ENCODE measurements around the gene SUPT4H1. TPM values are rescaled to one million over a fixed set of nuclear protein-coding genes. Genes with fewer than 3 reads are reported as not detected.

The SUPT4H1 gene
- total RNA-seq, 1 experiment from 2014 or later, result 53.8 TPM

DNA sequence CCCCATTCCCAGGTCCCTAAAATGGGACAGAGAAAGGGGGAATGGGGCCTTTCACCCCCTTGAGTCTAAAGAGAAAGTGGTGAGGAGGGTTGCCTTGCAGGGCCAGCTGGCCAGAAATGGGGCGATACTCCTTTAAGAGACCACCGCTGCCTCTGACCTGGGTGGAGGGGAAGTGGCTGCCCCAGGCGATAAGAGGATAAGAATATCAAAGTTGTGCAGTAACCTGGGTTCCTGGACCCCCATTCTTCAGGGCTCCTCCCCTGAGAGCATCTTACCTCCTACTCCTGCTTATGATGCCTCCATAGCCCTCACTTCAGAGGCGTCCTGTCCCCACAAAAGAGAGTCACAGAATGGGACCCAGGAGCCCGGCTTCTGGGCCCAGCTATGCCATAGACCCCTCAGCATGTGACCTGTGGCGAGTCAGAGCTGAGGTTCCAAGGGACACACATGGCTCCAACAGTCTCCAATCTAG, 18.2 kb downstream of the SUPT4H1 start:
- ATAC-seq, result no peak
- intact Hi-C loops (cut with micrococcal nuclease; ENCODE audit: unreplicated experiment), result no loop called here
- ChIA-PET POLR2A (no interaction called here), CTCF (no interaction called here)
- no peaks in the 10 kb centered on the region; the same call in 1 of the 2 replicates for H3K4me1 ChIP-seq (ENCODE audit: control insufficient read depth, insufficient read depth, low read length)
- TF ChIP-seq SIN3A (IDR thresholded peaks at IDR 0.05; ENCODE audit: borderline replicate concordance, insufficient read depth, low read depth, low read length), result no peak
- TF ChIP-seq POLR2AphosphoS5 (IDR thresholded peaks at IDR 0.05; ENCODE audit: low read depth, low read length), result no peak
- TF ChIP-seq REST (IDR thresholded peaks at IDR 0.05; ENCODE audit: insufficient read depth in 1 of 2, low read depth in 2 of 2, low read length in 1 of 2), result no peak
- no peak for TF ChIP-seq CTCF (IDR thresholded peaks at IDR 0.05)
- TF ChIP-seq TCF7L2 (IDR thresholded peaks at IDR 0.05; ENCODE audit: low read depth, low read length), result no peak
- H3K4me3 ChIP-seq (ENCODE audit: low read depth in 2 of 2, low read length in 2 of 2), result no peak overlapping the region
- H3K36me3 ChIP-seq (ENCODE audit: control insufficient read depth, insufficient read depth, low read length), result no peaks in the 10 kb centered on the region
- H3K9me3 ChIP-seq (ENCODE audit: control insufficient read depth, insufficient read depth, low read depth, low read length), result no peaks in the 10 kb centered on the region
- no TSS peak for BruUV-seq (replicated peaks)
- no peaks in the 10 kb centered on the region for H3K27me3 ChIP-seq (ENCODE audit: control insufficient read depth, insufficient read depth, low read length)
- H3K27ac ChIP-seq (ENCODE audit: low read length), result no peak overlapping the region
- DNase-seq (ENCODE audit: low read depth, low spot score), result no peak
- in situ Hi-C loops (cut with HindIII; ENCODE audit: low pct_unique_long_range_greater_than_20kb, low sequenced_read_pairs), result no loop called here

GRCh38 chr17:58332778-58333735, 18.9 kb downstream of the SUPT4H1 start:
- Histone ChIP-seq H3K4me1 (ENCODE audit: control insufficient read depth, insufficient read depth, low read length) (no peaks in the 10 kb centered on the region; the same call in 1 of the 2 replicates), H3K27ac (ENCODE audit: low read length) (no peak overlapping the region), H3K27me3 (ENCODE audit: control insufficient read depth, insufficient read depth, low read length) (no peaks in the 10 kb centered on the region), H3K36me3 (ENCODE audit: control insufficient read depth, insufficient read depth, low read length) (no peaks in the 10 kb centered on the region), H3K9me3 (ENCODE audit: control insufficient read depth, insufficient read depth, low read depth, low read length) (no peaks in the 10 kb centered on the region), H3K4me3 (ENCODE audit: low read depth in 2 of 2, low read length in 2 of 2) (no peak overlapping the region)
- intact Hi-C loops (cut with micrococcal nuclease; ENCODE audit: unreplicated experiment) (no loop called here), in situ Hi-C loops (cut with HindIII; ENCODE audit: low pct_unique_long_range_greater_than_20kb, low sequenced_read_pairs) (no loop called here)
- no TSS peak for BruUV-seq (replicated peaks)
- ATAC-seq, result no peak
- TF ChIP-seq CTCF (IDR thresholded peaks at IDR 0.05) (no peak), TCF7L2 (IDR thresholded peaks at IDR 0.05; ENCODE audit: low read depth, low read length) (no peak), SIN3A (IDR thresholded peaks at IDR 0.05; ENCODE audit: borderline replicate concordance, insufficient read depth, low read depth, low read length) (no peak), POLR2AphosphoS5 (IDR thresholded peaks at IDR 0.05; ENCODE audit: low read depth, low read length) (no peak), REST (IDR thresholded peaks at IDR 0.05; ENCODE audit: insufficient read depth in 1 of 2, low read depth in 2 of 2, low read length in 1 of 2) (no peak)
- ChIA-PET POLR2A (no interaction called here), CTCF (no interaction called here)
- no peak for DNase-seq (ENCODE audit: low read depth, low spot score)

Data from Panc1 (cell line).